Measurements from ENCODE around the gene ANKRD39.

Gene ANKRD39

GRCh38 chr2:96887493-96888012 is 29.7 kb upstream of the ANKRD39 start:
- DNase-seq (ENCODE audit: low read depth in 2 of 2), result no peak

GRCh38 chr2:96885432-96886347 is 27.9 kb upstream of the ANKRD39 start:
- DNase-seq (ENCODE audit: low read depth in 2 of 2), result no peak

- no peak for DNase-seq (ENCODE audit: low read depth in 2 of 2)
These were observed 26.7 kb upstream of the ANKRD39 start for GRCh38 chr2:96884299-96885094.

- DNase-seq (ENCODE audit: low read depth in 2 of 2), result no peak
These were observed 25.5 kb upstream of the ANKRD39 start for GRCh38 chr2:96883306-96883705.

GRCh38 chr2:96882906-96883305 is 25.1 kb upstream of the ANKRD39 start:
- no peak for DNase-seq (ENCODE audit: low read depth in 2 of 2)

- DNase-seq (ENCODE audit: low read depth in 2 of 2), result no peak
These were observed 24.4 kb upstream of the ANKRD39 start for GRCh38 chr2:96882230-96882629.

- DNase-seq (ENCODE audit: low read depth in 2 of 2), result no peak
These were observed 23.8 kb upstream of the ANKRD39 start for GRCh38 chr2:96881349-96882195.

- no peak for DNase-seq (ENCODE audit: low read depth in 2 of 2)
These were observed 23.1 kb upstream of the ANKRD39 start for GRCh38 chr2:96880891-96881273.

- no peak for DNase-seq (ENCODE audit: low read depth in 2 of 2)
These were observed 21.8 kb upstream of the ANKRD39 start for GRCh38 chr2:96879545-96880040.

- no peak for DNase-seq (ENCODE audit: low read depth in 2 of 2)
These were observed 21.2 kb upstream of the ANKRD39 start for GRCh38 chr2:96878796-96879544.

- DNase-seq (ENCODE audit: low read depth in 2 of 2), result no peak
These were observed 20.4 kb upstream of the ANKRD39 start for GRCh38 chr2:96878171-96878570.

GRCh38 chr2:96877631-96878092 is 19.8 kb upstream of the ANKRD39 start:
- DNase-seq (ENCODE audit: low read depth in 2 of 2), result no peak

GRCh38 chr2:96877042-96877451 is 19.2 kb upstream of the ANKRD39 start:
- DNase-seq (ENCODE audit: low read depth in 2 of 2), result no peak

- no peak for DNase-seq (ENCODE audit: low read depth in 2 of 2)
These were observed 18.6 kb upstream of the ANKRD39 start for GRCh38 chr2:96876269-96877041.

GRCh38 chr2:96875498-96876268 is 17.9 kb upstream of the ANKRD39 start:
- DNase-seq (ENCODE audit: low read depth in 2 of 2), result no peak

GRCh38 chr2:96874198-96874831 is 16.5 kb upstream of the ANKRD39 start:
- no peak for DNase-seq (ENCODE audit: low read depth in 2 of 2)

GRCh38 chr2:96873651-96874096 is 15.9 kb upstream of the ANKRD39 start:
- no peak for DNase-seq (ENCODE audit: low read depth in 2 of 2)

- no peak for DNase-seq (ENCODE audit: low read depth in 2 of 2)
These were observed 15.0 kb upstream of the ANKRD39 start for GRCh38 chr2:96872591-96873349.
